HepG2 (cell line): Measurements from ENCODE around the gene CACNB4. TPM values are rescaled to one million over a fixed set of nuclear protein-coding genes. Genes with fewer than 3 reads are reported as not detected.
A peak's percentile ranks its signal among the peaks of the same experiment; 100 is the strongest.

Experiments used
- BHLHE40 ChIP-seq: IDR thresholded peaks from 2 replicates; pipeline ENCODE4 v1.6.1; 2011; ENCODE audit warnings: low read length, improper control_type of control experiment
- ELF4 ChIP-seq: sonication (generic); formaldehyde crosslinking; IDR thresholded peaks from 2 replicates; pipeline ENCODE4 v1.5.0; 2020; ENCODE audit warnings: missing genetic modification reagents, mild to moderate bottlenecking, moderate library complexity, borderline replicate concordance
- HDAC6 ChIP-seq: fragments of 200-600 bp; sonication (generic); IDR thresholded peaks from 2 replicates; pipeline ENCODE4 v1.7.0; 2017; ENCODE audit warnings: mild to moderate bottlenecking, antibody characterized with exemption, low read length, low read depth
- KDM5A ChIP-seq: fragments of 200-600 bp; sonication (generic); IDR thresholded peaks from 2 replicates; pipeline ENCODE4 v1.7.0; 2018; ENCODE audit warnings: antibody characterized with exemption, mild to moderate bottlenecking, low read length, borderline replicate concordance
- MED1 ChIP-seq: sonication (generic); formaldehyde crosslinking; IDR thresholded peaks from 2 replicates; pipeline ENCODE4 v1.4.0; 2020; ENCODE audit warnings: missing genetic modification reagents
- MTF1 ChIP-seq: sonication (generic); formaldehyde crosslinking; IDR thresholded peaks from 2 replicates; pipeline ENCODE4 v1.5.0; 2020; ENCODE audit warnings: missing genetic modification reagents
- MYC ChIP-seq: sonication (generic); formaldehyde crosslinking; IDR thresholded peaks from 2 replicates; pipeline ENCODE4 v1.9.0; 2021; ENCODE audit warnings: missing genetic modification reagents, borderline replicate concordance
- NR2F1 ChIP-seq, 2 experiments: fragments of 450-650 bp in 1 of 2; formaldehyde crosslinking in 1 of 2; IDR thresholded peaks; 2 replicates each; pipeline versions ENCODE4 v1.5.0 to v1.6.1; 2016 to 2020; ENCODE audit warnings: mild to moderate bottlenecking in 1 of 2, missing compliant biosample characterization in 1 of 2, missing genetic modification reagents in 1 of 2, moderate library complexity in 1 of 2
- PRMT3 ChIP-seq: sonication (generic); formaldehyde crosslinking; IDR thresholded peaks from 2 replicates; pipeline ENCODE4 v1.8.1; 2022; ENCODE audit warnings: low read depth, mild to moderate bottlenecking, moderate library complexity, missing genetic modification reagents, borderline replicate concordance
- REPIN1 ChIP-seq: sonication (generic); formaldehyde crosslinking; IDR thresholded peaks from 2 replicates; pipeline ENCODE4 v1.8.0; 2022; ENCODE audit warnings: missing genetic modification reagents, low read depth, mild to moderate bottlenecking, borderline replicate concordance
- RFXAP ChIP-seq: sonication (generic); formaldehyde crosslinking; IDR thresholded peaks from 2 replicates; pipeline ENCODE4 v1.4.0; 2020; ENCODE audit warnings: missing genetic modification reagents, borderline replicate concordance
- TBX3 ChIP-seq: fragments of 450-650 bp; IDR thresholded peaks from 2 replicates; pipeline ENCODE4 v1.6.1; 2017; ENCODE audit warnings: antibody characterized with exemption, mild to moderate bottlenecking, inconsistent platforms, borderline replicate concordance
- TGIF2 ChIP-seq: IDR thresholded peaks from 2 replicates; pipeline ENCODE4 v1.6.1; 2016; ENCODE audit warnings: control low read depth, missing compliant biosample characterization
- XBP1 ChIP-seq: sonication (generic); formaldehyde crosslinking; IDR thresholded peaks from 2 replicates; pipeline ENCODE4 v1.5.0; 2020; ENCODE audit warnings: missing genetic modification reagents
- ZKSCAN5 ChIP-seq: sonication (generic); formaldehyde crosslinking; IDR thresholded peaks from 2 replicates; pipeline ENCODE4 v1.5.1; 2020; ENCODE audit warnings: mild to moderate bottlenecking, missing genetic modification reagents
- ZNF230 ChIP-seq: sonication (generic); formaldehyde crosslinking; IDR thresholded peaks from 2 replicates; pipeline ENCODE4 v1.4.0; 2020; ENCODE audit warnings: mild to moderate bottlenecking, missing genetic modification reagents
- ZNF282 ChIP-seq: fragments of 450-650 bp; IDR thresholded peaks from 2 replicates; pipeline ENCODE4 v1.6.1; 2018; ENCODE audit not compliant: partially characterized antibody
- ZNF317 ChIP-seq: sonication (generic); formaldehyde crosslinking; IDR thresholded peaks from 2 replicates; pipeline ENCODE4 v1.5.0; 2020; ENCODE audit warnings: mild to moderate bottlenecking, missing genetic modification reagents
- ZNF546 ChIP-seq: sonication (generic); formaldehyde crosslinking; conservative IDR thresholded peaks from 2 replicates; pipeline ENCODE4 v1.8.1; 2023; ENCODE audit warnings: mild to moderate bottlenecking, missing genetic modification reagents
- ZNF589 ChIP-seq: sonication (generic); formaldehyde crosslinking; conservative IDR thresholded peaks from 2 replicates; pipeline ENCODE4 v1.8.0; 2022; ENCODE audit warnings: mild to moderate bottlenecking, moderate library complexity, missing genetic modification reagents
- ZSCAN20 ChIP-seq: sonication (generic); formaldehyde crosslinking; IDR thresholded peaks from 2 replicates; pipeline ENCODE4 v1.4.0; 2020; ENCODE audit warnings: missing genetic modification reagents, mild to moderate bottlenecking, borderline replicate concordance
- polyA plus RNA-seq, 8 experiments: library from polyadenylated mRNA; depleted of rRNA in 3 of 8; stranded (reverse) in 7 of 8; unstranded in 1 of 8; fragments of >200 nt; fragmentation: Illumina TruSeq in 4 of 8; extraction: Trizol in 4 of 8; gene quantifications; 2 replicates each; pipeline versions ENCODE4 v1.2.1 to v1.2.3, GENCODE V29; 2011 to 2016; ENCODE audit warnings: low read depth in 4 of 8, missing spikeins in 1 of 8, mixed read lengths in 1 of 8; ENCODE audit not compliant: insufficient read depth in 1 of 8
- total RNA-seq, 5 experiments: library from RNA; depleted of rRNA; stranded (reverse); fragments of >200 nt; fragmentation: Illumina TruSeq; extraction: Trizol; gene quantifications; 2 replicates each; pipeline ENCODE4 v1.2.3, GENCODE V29; 2016; ENCODE audit warnings: low read depth in 1 of 5
- TF ChIP-seq, protein P1 (sequence below): sonication (generic); formaldehyde crosslinking; IDR thresholded peaks from 2 replicates; pipeline ENCODE4 v1.8.1; 2022; ENCODE audit warnings: mild to moderate bottlenecking, missing genetic modification reagents
- TF ChIP-seq, protein P2 (sequence below): sonication (generic); formaldehyde crosslinking; IDR thresholded peaks from 2 replicates; pipeline ENCODE4 v1.4.0; 2020; ENCODE audit warnings: missing genetic modification reagents, borderline replicate concordance
- TF ChIP-seq, protein P3 (sequence below): sonication (generic); formaldehyde crosslinking; IDR thresholded peaks from 2 replicates; pipeline ENCODE4 v1.5.1; 2020; ENCODE audit warnings: missing genetic modification reagents, mild to moderate bottlenecking, borderline replicate concordance
- TF ChIP-seq, protein P4 (sequence below): sonication (generic); formaldehyde crosslinking; IDR thresholded peaks from 2 replicates; pipeline ENCODE4 v1.8.0; 2022; ENCODE audit warnings: mild to moderate bottlenecking, missing genetic modification reagents, borderline replicate concordance

The CACNB4 gene
- total and polyA plus RNA-seq, 2 of the 13 experiments (the other 11 are each of a cell fraction or from before 2014, with no cell fraction given): 5.1 to 14.3 TPM

DNA sequence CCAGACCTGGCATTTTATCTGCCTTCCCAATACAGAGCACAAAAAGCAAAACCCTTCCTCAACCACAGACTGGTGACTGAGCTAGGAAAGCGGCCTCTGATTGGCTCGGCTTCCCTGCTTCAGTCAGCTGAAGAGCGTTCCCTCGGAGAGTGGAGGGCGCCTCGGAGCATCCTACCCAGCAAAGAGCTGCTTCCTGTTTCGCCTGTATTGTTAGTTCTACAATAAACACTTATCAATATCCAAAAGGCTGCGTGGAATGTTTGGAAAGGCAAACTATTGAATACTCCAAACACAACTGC lies 125.0 kb downstream of the CACNB4 start (continued):
- TF ChIP-seq RFXAP (CRISPR knock-in tag): 0 out of 2 replicates have a peak, but pooled peaks have one; percentile 44
- no peak for TF ChIP-seq TGIF2 (CRISPR knock-in tag)
- TF ChIP-seq TBX3: no peak
- TF ChIP-seq HDAC6: no peak
- TF ChIP-seq, protein P1, sequence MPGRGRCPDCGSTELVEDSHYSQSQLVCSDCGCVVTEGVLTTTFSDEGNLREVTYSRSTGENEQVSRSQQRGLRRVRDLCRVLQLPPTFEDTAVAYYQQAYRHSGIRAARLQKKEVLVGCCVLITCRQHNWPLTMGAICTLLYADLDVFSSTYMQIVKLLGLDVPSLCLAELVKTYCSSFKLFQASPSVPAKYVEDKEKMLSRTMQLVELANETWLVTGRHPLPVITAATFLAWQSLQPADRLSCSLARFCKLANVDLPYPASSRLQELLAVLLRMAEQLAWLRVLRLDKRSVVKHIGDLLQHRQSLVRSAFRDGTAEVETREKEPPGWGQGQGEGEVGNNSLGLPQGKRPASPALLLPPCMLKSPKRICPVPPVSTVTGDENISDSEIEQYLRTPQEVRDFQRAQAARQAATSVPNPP (CRISPR knock-in tag): no peak
- TF ChIP-seq ZSCAN20 (CRISPR knock-in tag): no peak
- no peak for TF ChIP-seq PRMT3
- no peak for TF ChIP-seq ELF4
- TF ChIP-seq ZNF282: no peak
- no peak for TF ChIP-seq BHLHE40
- TF ChIP-seq, protein P2, sequence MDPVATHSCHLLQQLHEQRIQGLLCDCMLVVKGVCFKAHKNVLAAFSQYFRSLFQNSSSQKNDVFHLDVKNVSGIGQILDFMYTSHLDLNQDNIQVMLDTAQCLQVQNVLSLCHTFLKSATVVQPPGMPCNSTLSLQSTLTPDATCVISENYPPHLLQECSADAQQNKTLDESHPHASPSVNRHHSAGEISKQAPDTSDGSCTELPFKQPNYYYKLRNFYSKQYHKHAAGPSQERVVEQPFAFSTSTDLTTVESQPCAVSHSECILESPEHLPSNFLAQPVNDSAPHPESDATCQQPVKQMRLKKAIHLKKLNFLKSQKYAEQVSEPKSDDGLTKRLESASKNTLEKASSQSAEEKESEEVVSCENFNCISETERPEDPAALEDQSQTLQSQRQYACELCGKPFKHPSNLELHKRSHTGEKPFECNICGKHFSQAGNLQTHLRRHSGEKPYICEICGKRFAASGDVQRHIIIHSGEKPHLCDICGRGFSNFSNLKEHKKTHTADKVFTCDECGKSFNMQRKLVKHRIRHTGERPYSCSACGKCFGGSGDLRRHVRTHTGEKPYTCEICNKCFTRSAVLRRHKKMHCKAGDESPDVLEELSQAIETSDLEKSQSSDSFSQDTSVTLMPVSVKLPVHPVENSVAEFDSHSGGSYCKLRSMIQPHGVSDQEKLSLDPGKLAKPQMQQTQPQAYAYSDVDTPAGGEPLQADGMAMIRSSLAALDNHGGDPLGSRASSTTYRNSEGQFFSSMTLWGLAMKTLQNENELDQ: no peak
- no peak for TF ChIP-seq ZNF317 (CRISPR knock-in tag)
- no peak for TF ChIP-seq ZNF589
- TF ChIP-seq, protein P3, sequence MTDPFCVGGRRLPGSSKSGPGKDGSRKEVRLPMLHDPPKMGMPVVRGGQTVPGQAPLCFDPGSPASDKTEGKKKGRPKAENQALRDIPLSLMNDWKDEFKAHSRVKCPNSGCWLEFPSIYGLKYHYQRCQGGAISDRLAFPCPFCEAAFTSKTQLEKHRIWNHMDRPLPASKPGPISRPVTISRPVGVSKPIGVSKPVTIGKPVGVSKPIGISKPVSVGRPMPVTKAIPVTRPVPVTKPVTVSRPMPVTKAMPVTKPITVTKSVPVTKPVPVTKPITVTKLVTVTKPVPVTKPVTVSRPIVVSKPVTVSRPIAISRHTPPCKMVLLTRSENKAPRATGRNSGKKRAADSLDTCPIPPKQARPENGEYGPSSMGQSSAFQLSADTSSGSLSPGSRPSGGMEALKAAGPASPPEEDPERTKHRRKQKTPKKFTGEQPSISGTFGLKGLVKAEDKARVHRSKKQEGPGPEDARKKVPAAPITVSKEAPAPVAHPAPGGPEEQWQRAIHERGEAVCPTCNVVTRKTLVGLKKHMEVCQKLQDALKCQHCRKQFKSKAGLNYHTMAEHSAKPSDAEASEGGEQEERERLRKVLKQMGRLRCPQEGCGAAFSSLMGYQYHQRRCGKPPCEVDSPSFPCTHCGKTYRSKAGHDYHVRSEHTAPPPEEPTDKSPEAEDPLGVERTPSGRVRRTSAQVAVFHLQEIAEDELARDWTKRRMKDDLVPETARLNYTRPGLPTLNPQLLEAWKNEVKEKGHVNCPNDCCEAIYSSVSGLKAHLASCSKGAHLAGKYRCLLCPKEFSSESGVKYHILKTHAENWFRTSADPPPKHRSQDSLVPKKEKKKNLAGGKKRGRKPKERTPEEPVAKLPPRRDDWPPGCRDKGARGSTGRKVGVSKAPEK (CRISPR knock-in tag): no peak
- no peak for TF ChIP-seq NR2F1 (CRISPR knock-in tag; IDR thresholded peaks at IDR 0.05)
- TF ChIP-seq ZNF546 (CRISPR knock-in tag): no peak
- TF ChIP-seq ZKSCAN5: no peak
- TF ChIP-seq MYC (CRISPR knock-in tag): no peak
- no peak for TF ChIP-seq XBP1 (CRISPR knock-in tag)
- no peak for TF ChIP-seq MED1
- TF ChIP-seq MTF1 (CRISPR knock-in tag): no peak
- TF ChIP-seq, protein P4, sequence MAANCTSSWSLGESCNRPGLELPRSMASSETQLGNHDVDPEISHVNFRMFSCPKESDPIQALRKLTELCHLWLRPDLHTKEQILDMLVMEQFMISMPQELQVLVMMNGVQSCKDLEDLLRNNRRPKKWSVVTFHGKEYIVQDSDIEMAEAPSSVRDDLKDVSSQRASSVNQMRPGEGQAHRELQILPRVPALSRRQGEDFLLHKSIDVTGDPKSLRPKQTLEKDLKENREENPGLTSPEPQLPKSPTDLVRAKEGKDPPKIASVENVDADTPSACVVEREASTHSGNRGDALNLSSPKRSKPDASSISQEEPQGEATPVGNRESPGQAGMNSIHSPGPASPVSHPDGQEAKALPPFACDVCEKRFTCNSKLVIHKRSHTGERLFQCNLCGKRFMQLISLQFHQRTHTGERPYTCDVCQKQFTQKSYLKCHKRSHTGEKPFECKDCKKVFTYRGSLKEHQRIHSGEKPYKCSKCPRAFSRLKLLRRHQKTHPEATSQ: no peak
- no peak for TF ChIP-seq KDM5A
- no peak for TF ChIP-seq ZNF230
- no peak for TF ChIP-seq REPIN1 (CRISPR knock-in tag)
